GM18499 (cell line): ENCODE data around the gene PLD1.
"Not testable (repeated sequence)": the region's sequence is repeated elsewhere in the genome, so short reads cannot be mapped to it uniquely, and the experiment has no call there.

ENCODE experiments used
- ATAC-seq: cut with Tn5 transposase; IDR thresholded peaks from one replicate; pipeline ENCODE4 v1.9.1; 2021; ENCODE audit warnings: moderate number of reproducible peaks; ENCODE audit not compliant: insufficient read depth, unreplicated experiment

PLD1 gene

GRCh38 chr3:171821044-171821443 lies 10.8 kb upstream of the PLD1 start:
- no peak for ATAC-seq

DNA sequence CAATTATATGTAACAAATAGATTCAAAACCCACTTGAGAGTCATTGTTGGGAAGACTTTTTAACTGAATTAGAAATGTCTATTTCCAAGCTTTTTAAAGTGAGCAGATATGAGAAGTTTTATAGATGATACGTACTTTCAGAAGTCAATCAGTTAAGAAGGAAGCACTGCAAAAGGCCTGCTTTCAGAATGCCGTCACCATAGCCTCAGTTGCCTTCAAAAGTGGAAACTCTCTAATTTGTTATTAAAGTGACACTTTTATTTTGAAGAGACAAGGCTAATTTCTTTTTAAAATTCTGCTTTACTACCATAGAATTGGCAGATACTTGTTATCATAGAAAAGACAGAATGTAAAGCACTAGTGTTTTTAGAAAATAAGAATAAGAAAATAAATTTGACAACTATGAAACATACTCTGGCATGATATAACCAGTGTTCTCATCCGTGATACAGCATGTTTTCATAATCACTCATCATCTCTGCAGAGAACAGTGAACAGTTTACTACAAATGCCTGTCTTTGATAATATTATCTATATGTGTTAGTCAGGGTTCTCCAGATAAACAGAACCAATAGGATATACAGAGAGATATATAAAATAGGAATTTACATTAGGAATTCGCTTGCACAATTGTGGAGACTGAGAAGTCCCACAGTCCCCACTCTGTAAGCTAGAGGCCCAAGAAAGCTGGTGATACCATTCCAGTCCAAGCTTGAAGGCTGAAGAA lies 7.0 kb upstream of the PLD1 start:
- no peak for ATAC-seq

- no peak for ATAC-seq
Observed at GRCh38 chr3:171815973-171816595, 5.8 kb upstream of the PLD1 start.

DNA sequence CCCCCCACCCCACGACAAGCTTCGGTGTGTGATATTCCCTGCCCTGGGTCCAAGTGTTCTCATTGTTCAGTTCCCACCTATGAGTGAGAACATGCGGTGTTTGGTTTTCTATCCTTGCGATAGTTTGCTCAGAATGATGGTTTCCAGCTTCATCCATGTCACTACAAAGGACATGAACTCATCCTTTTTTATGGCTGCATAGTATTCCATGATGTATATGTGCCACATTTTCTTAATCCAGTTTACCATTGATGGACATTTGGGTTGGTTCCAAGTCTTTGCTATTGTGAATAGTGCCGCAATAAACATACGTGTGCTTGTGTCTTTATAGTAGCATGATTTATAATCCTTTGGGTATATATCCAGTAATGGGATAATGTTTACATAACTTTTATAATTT lies 4.4 kb upstream of the PLD1 start:
- ATAC-seq = not testable (repeated sequence)

- peak; percentile 43 for ATAC-seq
Observed at GRCh38 chr3:171813897-171814460, 3.7 kb upstream of the PLD1 start.

DNA sequence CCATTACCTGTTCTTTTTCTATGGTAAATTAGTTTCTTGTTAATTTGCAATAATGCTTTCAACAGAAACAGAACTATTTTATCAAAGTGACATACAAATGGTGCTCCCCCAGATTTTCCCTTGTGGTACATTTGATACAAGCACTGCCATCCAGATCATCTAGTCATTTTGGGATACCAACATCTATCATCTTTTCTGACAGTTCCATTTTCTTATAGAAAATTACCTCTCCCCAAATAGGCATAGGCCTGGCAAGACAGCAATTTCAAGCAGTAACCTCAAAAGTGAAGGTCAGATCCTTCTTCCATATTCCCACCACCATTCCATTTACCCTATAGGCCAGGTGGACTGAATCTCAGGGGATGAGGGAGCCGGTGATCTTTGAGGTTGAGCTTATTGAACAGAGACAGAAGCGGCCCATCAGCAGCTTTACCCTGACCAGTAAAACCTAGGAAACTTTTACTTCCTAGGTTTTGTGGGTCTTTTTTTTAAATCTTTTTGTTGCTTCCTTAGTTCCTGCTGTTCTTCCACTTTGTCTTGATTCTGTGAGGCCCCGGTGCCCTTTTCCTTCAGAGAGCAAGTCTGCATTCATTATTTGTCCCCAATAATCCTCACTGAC lies 3.1 kb upstream of the PLD1 start:
- no peak for ATAC-seq

GRCh38 chr3:171812811-171813210 lies 2.5 kb upstream of the PLD1 start:
- ATAC-seq = no peak

- ATAC-seq = no peak
Observed at GRCh38 chr3:171811913-171812335, 1.6 kb upstream of the PLD1 start.

DNA sequence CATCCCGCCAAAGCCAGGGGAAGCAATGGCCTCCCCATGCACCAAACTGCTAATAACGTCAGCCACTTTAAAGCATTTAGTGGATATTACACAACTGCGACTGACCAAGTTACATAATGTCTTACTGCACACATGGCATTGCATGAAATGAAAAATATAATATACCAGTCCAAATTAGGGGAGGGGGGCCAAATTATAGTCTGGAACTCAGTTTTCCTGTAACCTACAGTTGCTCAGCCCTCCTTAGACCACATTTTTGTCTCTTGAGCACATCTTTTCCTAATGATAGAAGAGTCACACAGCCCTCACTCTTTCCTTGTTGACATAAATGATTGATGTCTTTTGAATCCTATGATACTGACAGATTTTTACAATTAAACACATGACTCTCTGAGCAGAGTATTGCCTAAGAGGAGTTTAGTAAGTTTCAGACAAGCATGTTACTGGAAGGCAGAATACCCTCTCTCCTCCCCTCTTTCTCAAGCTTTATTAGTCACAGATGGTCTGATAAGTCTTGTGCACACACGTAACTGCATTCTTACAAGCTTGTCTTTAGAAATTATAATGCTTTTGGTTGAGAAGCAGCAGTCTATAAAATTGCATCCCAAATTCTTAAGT lies 1.1 kb upstream of the PLD1 start:
- ATAC-seq = no peak

- ATAC-seq = no peak
Observed at GRCh38 chr3:171810629-171811294, 479 bp upstream of the PLD1 start.

DNA sequence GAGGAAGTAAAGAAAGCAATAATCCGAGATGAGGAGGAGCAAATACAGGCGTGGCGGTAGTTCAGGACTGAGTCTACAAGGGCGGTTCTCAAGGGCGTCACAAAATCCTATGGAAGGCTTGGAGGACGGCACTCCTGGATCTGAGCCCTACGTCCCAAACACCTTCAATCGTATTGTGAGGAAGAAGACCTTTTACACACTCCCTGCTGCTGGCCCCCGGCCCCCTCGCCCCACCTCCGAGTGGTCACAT lies 747 bp downstream of the PLD1 start:
- ATAC-seq = peak; percentile 31

DNA sequence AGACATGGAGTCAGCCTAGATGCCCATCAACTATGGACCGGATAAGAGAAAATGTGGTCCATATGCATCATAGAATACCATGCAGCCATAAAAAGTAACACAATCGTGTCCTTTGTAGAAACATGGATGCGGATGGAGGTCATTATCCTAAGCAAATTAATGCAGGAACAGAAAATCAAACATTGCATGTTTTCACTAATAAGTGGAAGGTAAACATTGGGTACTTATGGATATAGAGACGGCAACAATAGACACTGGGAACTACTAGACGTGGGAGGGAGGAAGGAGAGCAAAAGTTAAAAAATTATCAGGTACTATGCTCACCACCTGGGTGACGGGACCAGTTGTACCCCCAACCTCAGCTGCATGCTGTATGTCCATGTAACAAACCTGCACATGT lies 2.5 kb downstream of the PLD1 start:
- no peak for ATAC-seq

DNA sequence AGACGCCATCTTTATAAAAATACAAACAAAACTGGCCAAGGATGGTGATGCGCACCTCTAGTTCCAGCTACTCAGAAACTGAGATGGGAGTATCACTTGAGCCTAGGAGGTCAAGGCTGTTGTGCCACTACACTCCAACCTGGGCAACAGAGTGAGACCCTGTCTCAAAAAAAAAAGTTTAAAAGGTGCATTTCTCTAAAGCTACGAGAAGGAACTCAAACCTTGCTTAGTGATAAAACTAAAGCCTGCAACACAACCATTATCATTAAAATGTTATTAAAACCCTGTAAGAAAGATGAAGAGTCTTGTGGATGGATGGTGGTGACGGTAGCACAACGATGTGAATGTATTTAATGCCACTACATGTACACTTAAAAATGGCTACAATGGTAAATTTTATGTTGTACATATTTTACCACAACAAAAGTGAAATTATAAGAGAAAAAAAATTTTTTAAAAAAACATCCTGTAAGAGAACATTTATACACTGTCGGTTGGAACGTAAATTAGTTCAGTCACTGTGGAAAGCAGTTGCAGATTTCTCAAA lies 3.1 kb downstream of the PLD1 start:
- ATAC-seq = no peak

DNA sequence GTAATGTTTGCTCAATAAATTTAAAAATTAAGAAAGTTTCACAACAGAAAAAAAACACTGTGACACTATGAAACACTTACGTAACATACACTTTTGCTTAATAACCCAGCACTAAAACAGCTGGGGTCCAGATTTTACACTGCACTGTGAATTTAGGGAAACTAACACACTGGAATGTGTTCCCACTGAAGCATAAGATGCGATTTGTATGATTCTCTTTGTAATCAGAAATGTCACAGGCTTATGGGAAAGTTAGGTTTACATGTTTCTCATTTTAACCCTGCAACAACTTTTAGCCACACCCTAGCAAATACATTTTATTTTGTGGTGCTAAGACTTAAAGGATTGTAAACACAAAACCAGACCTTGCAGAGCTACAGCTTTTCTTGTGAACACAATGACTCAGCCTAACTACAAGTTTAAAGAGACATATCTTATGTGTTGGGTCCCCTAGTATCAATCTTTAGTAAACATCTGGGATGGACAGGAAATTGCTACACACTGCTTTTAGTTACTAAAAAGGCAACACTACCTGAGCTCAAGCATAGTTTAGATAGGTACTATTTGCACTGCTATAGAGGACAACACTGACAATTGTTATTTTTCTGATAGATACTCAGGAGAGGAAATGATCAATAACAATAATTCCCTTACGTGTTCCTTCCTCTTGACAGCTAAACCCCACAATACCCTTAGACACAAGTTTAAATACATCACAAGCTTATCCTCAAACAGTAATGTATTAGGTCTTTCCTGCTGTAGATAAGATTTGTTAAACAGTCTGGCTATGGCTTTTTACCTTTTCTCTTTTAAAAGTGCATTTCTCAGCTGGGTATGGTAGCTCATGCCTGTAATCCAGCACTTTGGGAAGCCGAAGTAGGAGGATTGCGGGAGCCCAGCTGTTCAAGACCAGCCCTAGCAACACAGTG lies 3.8 kb downstream of the PLD1 start:
- ATAC-seq = no peak

DNA sequence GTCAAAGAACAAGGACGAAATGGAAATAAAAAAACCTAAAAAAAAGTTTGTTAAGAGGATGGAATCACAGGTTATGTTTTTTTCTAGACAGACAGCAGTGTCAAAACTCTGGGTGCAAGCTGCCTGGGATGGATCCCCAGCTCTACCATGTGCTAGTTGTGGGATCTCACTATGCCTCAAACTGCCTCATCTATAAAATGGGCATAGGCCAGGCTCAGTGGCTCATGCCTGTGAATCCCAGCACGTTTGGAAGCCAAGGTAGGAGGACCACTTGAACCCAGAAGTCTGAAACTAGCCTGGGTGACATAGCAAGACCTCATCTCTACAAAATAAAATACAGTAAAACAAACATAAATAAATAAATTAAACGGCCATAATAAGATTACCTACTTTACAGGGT lies 4.6 kb downstream of the PLD1 start:
- ATAC-seq = no peak

DNA sequence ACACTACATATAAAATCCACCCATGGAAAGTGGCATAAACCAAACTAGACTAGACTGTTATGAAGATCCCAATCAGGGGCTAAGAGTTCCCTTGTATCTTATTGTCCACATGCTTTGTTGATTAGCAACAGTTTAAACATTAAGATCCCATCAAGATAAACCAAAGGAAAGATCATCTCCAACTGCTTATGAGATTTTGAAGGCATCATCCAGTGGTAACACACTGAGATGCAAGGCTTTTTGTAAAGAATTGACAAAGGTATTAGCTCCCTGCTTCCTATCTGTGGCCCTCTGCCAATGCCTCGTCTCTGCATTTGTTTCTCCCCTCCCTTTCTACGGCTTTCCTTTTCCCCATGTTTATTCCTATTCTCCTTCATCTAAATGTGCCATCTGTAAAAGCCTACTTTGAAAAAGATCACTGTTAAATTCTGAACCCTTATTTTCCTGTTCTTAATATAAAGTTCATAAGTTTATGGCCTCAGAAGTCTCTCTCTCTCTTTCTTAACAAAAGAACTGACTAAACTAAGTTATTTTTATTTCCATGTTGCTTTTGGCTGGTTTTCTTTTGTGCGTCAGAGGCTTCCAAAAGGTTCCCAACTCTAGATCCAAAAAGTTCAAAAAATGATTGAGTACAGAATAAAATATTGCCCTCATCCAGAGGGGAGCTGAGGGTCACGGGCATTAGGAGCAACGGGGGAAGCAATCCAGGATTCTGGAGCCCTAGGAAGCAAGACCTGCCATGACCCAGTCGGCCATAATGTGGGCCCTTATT lies 5.5 kb downstream of the PLD1 start:
- no peak for ATAC-seq

GRCh38 chr3:171803044-171803443 lies 7.2 kb downstream of the PLD1 start:
- ATAC-seq = no peak

DNA sequence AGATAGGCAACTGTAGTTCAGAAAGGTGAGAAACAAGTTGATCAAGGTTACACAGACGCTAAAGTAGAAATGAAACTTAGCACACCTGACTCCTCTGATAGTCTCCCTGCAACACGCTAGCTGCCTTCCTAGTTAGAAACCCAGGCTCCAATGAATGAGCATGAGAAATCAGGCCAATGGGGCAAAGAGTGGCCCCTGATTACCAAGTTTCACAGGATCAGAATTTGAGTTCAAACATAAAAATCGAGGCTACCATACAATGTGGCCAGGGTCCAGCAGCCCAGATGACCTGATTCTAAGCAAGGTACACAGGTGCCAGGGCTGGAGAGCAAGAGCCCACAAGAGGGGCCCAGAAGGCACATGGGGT lies 7.7 kb downstream of the PLD1 start:
- no peak for ATAC-seq
